Measurements from ENCODE around the gene EHMT1.

EHMT1 gene

DNA sequence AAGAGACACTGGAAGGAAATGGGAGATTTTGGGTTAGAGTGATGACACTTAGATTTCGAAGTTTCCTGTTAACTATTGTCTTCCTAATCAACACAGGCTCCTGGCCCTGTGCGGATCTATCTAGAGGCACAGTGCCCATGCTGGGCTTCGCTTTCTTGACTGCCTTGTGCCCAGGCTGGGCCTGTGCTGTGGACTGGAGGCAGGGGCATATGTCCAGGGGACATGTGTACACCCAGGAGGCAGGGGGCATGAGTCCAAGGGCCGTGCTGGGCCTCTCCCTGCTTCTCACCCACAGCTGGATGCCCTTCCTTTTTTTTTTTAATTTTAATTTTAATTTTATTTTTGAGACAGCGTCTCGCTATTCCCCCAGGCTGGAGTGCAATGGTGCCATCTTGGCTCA, 37.6 kb downstream of the EHMT1 start:
- TF ChIP-seq ZNF565 (CRISPR knock-in tag; conservative IDR thresholded peaks at IDR 0.05; ENCODE audit: low read depth) = no peak
- TF ChIP-seq, protein P1, sequence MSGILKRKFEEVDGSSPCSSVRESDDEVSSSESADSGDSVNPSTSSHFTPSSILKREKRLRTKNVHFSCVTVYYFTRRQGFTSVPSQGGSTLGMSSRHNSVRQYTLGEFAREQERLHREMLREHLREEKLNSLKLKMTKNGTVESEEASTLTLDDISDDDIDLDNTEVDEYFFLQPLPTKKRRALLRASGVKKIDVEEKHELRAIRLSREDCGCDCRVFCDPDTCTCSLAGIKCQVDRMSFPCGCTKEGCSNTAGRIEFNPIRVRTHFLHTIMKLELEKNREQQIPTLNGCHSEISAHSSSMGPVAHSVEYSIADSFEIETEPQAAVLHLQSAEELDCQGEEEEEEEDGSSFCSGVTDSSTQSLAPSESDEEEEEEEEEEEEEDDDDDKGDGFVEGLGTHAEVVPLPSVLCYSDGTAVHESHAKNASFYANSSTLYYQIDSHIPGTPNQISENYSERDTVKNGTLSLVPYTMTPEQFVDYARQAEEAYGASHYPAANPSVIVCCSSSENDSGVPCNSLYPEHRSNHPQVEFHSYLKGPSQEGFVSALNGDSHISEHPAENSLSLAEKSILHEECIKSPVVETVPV (CRISPR knock-in tag; IDR thresholded peaks at IDR 0.05) = no peak
- TF ChIP-seq ZC3H10 (CRISPR knock-in tag; IDR thresholded peaks at IDR 0.05) = no peak
- TF ChIP-seq ZNF70 (CRISPR knock-in tag; IDR thresholded peaks at IDR 0.05) = no peak
- TF ChIP-seq PPARA (CRISPR knock-in tag; IDR thresholded peaks at IDR 0.05; ENCODE audit: borderline replicate concordance) = no peak
- TF ChIP-seq ZNF8 (CRISPR knock-in tag; IDR thresholded peaks at IDR 0.05) = no peak
- TF ChIP-seq, protein P2, sequence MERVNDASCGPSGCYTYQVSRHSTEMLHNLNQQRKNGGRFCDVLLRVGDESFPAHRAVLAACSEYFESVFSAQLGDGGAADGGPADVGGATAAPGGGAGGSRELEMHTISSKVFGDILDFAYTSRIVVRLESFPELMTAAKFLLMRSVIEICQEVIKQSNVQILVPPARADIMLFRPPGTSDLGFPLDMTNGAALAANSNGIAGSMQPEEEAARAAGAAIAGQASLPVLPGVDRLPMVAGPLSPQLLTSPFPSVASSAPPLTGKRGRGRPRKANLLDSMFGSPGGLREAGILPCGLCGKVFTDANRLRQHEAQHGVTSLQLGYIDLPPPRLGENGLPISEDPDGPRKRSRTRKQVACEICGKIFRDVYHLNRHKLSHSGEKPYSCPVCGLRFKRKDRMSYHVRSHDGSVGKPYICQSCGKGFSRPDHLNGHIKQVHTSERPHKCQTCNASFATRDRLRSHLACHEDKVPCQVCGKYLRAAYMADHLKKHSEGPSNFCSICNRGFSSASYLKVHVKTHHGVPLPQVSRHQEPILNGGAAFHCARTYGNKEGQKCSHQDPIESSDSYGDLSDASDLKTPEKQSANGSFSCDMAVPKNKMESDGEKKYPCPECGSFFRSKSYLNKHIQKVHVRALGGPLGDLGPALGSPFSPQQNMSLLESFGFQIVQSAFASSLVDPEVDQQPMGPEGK (CRISPR knock-in tag; IDR thresholded peaks at IDR 0.05; ENCODE audit: borderline replicate concordance) = no peak
- no peak for TF ChIP-seq POU6F1 (CRISPR knock-in tag; IDR thresholded peaks at IDR 0.05; ENCODE audit: borderline replicate concordance, low read depth)
- TF ChIP-seq RARB (CRISPR knock-in tag; IDR thresholded peaks at IDR 0.05) = no peak
- no peak for TF ChIP-seq GLIS3 (CRISPR knock-in tag; IDR thresholded peaks at IDR 0.05)
- TF ChIP-seq, protein P3, sequence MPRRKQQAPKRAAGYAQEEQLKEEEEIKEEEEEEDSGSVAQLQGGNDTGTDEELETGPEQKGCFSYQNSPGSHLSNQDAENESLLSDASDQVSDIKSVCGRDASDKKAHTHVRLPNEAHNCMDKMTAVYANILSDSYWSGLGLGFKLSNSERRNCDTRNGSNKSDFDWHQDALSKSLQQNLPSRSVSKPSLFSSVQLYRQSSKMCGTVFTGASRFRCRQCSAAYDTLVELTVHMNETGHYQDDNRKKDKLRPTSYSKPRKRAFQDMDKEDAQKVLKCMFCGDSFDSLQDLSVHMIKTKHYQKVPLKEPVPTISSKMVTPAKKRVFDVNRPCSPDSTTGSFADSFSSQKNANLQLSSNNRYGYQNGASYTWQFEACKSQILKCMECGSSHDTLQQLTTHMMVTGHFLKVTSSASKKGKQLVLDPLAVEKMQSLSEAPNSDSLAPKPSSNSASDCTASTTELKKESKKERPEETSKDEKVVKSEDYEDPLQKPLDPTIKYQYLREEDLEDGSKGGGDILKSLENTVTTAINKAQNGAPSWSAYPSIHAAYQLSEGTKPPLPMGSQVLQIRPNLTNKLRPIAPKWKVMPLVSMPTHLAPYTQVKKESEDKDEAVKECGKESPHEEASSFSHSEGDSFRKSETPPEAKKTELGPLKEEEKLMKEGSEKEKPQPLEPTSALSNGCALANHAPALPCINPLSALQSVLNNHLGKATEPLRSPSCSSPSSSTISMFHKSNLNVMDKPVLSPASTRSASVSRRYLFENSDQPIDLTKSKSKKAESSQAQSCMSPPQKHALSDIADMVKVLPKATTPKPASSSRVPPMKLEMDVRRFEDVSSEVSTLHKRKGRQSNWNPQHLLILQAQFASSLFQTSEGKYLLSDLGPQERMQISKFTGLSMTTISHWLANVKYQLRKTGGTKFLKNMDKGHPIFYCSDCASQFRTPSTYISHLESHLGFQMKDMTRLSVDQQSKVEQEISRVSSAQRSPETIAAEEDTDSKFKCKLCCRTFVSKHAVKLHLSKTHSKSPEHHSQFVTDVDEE (CRISPR knock-in tag; IDR thresholded peaks at IDR 0.05) = no peak
- TF ChIP-seq TCF4 (CRISPR knock-in tag; IDR thresholded peaks at IDR 0.05; ENCODE audit: borderline replicate concordance) = no peak
- no peak for TF ChIP-seq ESRRG (CRISPR knock-in tag; IDR thresholded peaks at IDR 0.05)
- no peak for TF ChIP-seq BACH2 (CRISPR knock-in tag; IDR thresholded peaks at IDR 0.05; ENCODE audit: borderline replicate concordance)
- ATAC-seq = no peak

GRCh38 chr9:137657606-137658005, 38.8 kb downstream of the EHMT1 start:
- TF ChIP-seq GLIS3 (CRISPR knock-in tag; IDR thresholded peaks at IDR 0.05) (no peak), CSDC2 (CRISPR knock-in tag; IDR thresholded peaks at IDR 0.05) (no peak), RARB (CRISPR knock-in tag; IDR thresholded peaks at IDR 0.05) (no peak)
- ATAC-seq = no peak

DNA sequence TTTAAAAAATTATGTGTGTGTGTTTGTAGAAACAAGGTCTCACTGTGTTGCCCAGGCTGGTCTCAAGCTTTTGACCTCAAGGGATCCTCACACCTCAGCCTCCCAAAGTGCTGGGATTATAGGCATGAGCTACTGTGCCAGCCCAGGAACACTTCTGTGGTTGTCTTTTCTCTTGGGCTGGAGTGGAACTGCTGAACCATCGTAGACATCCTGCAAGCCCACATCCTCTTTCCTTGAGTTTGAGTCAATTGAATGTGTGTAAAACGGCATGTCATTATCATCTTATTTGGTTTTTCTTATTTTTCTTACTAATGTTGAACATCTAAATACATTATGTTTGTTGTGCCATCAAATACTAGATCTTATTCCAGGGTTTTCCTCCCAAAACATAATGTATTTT, 40.0 kb downstream of the EHMT1 start:
- ATAC-seq = no peak
- TF ChIP-seq, protein P1 (CRISPR knock-in tag; IDR thresholded peaks at IDR 0.05) = no peak
- TF ChIP-seq OSR1 (CRISPR knock-in tag; IDR thresholded peaks at IDR 0.05) (no peak), ESRRG (CRISPR knock-in tag; IDR thresholded peaks at IDR 0.05) (no peak), POU6F1 (CRISPR knock-in tag; IDR thresholded peaks at IDR 0.05; ENCODE audit: borderline replicate concordance, low read depth) (no peak), ZFP3 (CRISPR knock-in tag; IDR thresholded peaks at IDR 0.05) (no peak), PPARA (CRISPR knock-in tag; IDR thresholded peaks at IDR 0.05; ENCODE audit: borderline replicate concordance) (no peak), CSDC2 (CRISPR knock-in tag; IDR thresholded peaks at IDR 0.05) (no peak), ZFP30 (CRISPR knock-in tag; IDR thresholded peaks at IDR 0.05) (no peak), ISL1 (CRISPR knock-in tag; IDR thresholded peaks at IDR 0.05) (no peak), ZNF8 (CRISPR knock-in tag; IDR thresholded peaks at IDR 0.05) (no peak), TCF4 (CRISPR knock-in tag; IDR thresholded peaks at IDR 0.05; ENCODE audit: borderline replicate concordance) (no peak), CREB5 (CRISPR knock-in tag; IDR thresholded peaks at IDR 0.05; ENCODE audit: low read depth) (no peak), ZNF70 (CRISPR knock-in tag; IDR thresholded peaks at IDR 0.05) (no peak), GLIS3 (CRISPR knock-in tag; IDR thresholded peaks at IDR 0.05) (no peak)
- TF ChIP-seq, protein P3 (CRISPR knock-in tag; IDR thresholded peaks at IDR 0.05) = no peak
